BE2C (cell line): ENCODE measurements around the gene GRPEL2.
"Not testable (repeated sequence)": the region's sequence is repeated elsewhere in the genome, so short reads cannot be mapped to it uniquely, and the experiment has no call there.

Experiments used
- DNase-seq: peaks from one replicate; pipeline ENCODE4 v3.0.0-alpha.2; 2020
- H3K27me3 ChIP-seq: fragments of 250-450 bp; sonication (Bioruptor Pico); 2 replicates; pipeline ENCODE4 v1.5.1; 2020; ENCODE audit warnings: mild to moderate bottlenecking
- H3K36me3 ChIP-seq: fragments of 250-450 bp; sonication (Bioruptor Pico); 2 replicates; pipeline ENCODE4 v1.5.1; 2020; ENCODE audit warnings: mild to moderate bottlenecking
- H3K4me1 ChIP-seq: fragments of 250-450 bp; sonication (Bioruptor Pico); 2 replicates; pipeline ENCODE4 v1.5.1; 2020
- H3K4me3 ChIP-seq: 2 replicates; pipeline ENCODE4 v1.5.1; 2011; ENCODE audit warnings: low read depth, low read length
- H3K9me3 ChIP-seq: fragments of 250-450 bp; sonication (Bioruptor Pico); 2 replicates; pipeline ENCODE4 v1.5.1; 2020
- CTCF ChIP-seq: IDR thresholded peaks from 2 replicates; pipeline ENCODE4 v1.5.1; 2012; ENCODE audit warnings: mild to moderate bottlenecking, low read depth, low read length

Gene GRPEL2

GRCh38 chr5:149388498-149389190 lies 43.3 kb downstream of the GRPEL2 start:
- Histone ChIP-seq H3K27me3 (no peaks in the 10 kb centered on the region), H3K9me3 (no peaks in the 10 kb centered on the region), H3K4me1 (peaks cover 20% of the 10 kb centered on the region), H3K36me3 (no peaks in the 10 kb centered on the region), H3K4me3 (no peak overlapping the region)
- no peak for TF ChIP-seq CTCF
- DNase-seq, result no peak

GRCh38 chr5:149389552-149390495 lies 44.5 kb downstream of the GRPEL2 start:
- Histone ChIP-seq H3K27me3 (no peaks in the 10 kb centered on the region), H3K4me1 (peaks cover 20% of the 10 kb centered on the region), H3K9me3 (no peaks in the 10 kb centered on the region), H3K36me3 (no peaks in the 10 kb centered on the region), H3K4me3 (no peak overlapping the region)
- no peak for TF ChIP-seq CTCF
- DNase-seq, result peak; percentile 54

- not testable (repeated sequence) for H3K9me3 ChIP-seq, H3K4me3 ChIP-seq, DNase-seq
These were observed 45.8 kb downstream of the GRPEL2 start for GRCh38 chr5:149391076-149391475.

GRCh38 chr5:149391524-149391923 lies 46.2 kb downstream of the GRPEL2 start:
- Histone ChIP-seq H3K4me1 (peaks cover 6% of the 10 kb centered on the region), H3K9me3 (no peaks in the 10 kb centered on the region), H3K4me3 (no peak overlapping the region), H3K27me3 (no peaks in the 10 kb centered on the region), H3K36me3 (no peaks in the 10 kb centered on the region)
- no peak for TF ChIP-seq CTCF
- DNase-seq, result no peak

More at GRCh38 chr5:149391076-149391475, 45.8 kb downstream of the GRPEL2 start:
- H3K27me3 ChIP-seq, H3K36me3 ChIP-seq, H3K4me1 ChIP-seq: not testable (repeated sequence)

GRCh38 chr5:149392718-149393117 lies 47.4 kb downstream of the GRPEL2 start:
- Histone ChIP-seq H3K27me3 (no peaks in the 10 kb centered on the region), H3K9me3 (no peaks in the 10 kb centered on the region), H3K4me1 (peaks cover 6% of the 10 kb centered on the region), H3K36me3 (no peaks in the 10 kb centered on the region), H3K4me3 (no peak overlapping the region)
- no peak for DNase-seq
- TF ChIP-seq CTCF, result no peak

GRCh38 chr5:149394996-149395395 lies 49.7 kb downstream of the GRPEL2 start:
- not testable (repeated sequence) for H3K36me3 ChIP-seq

GRCh38 chr5:149397530-149397929 lies 52.2 kb downstream of the GRPEL2 start:
- H3K36me3 ChIP-seq, result no peaks in the 10 kb centered on the region
- H3K4me1 ChIP-seq, result peaks cover 18% of the 10 kb centered on the region
- no peaks in the 10 kb centered on the region for H3K27me3 ChIP-seq
- H3K9me3 ChIP-seq, result no peaks in the 10 kb centered on the region
- DNase-seq, result no peak
- H3K4me3 ChIP-seq, result no peak overlapping the region
- TF ChIP-seq CTCF, result no peak

More at GRCh38 chr5:149394996-149395395, 49.7 kb downstream of the GRPEL2 start:
- DNase-seq, H3K9me3 ChIP-seq, H3K4me3 ChIP-seq, H3K27me3 ChIP-seq: not testable (repeated sequence)
- peaks cover 11% of the 10 kb centered on the region for H3K4me1 ChIP-seq

GRCh38 chr5:149398747-149399266 lies 53.5 kb downstream of the GRPEL2 start:
- not testable (repeated sequence) for H3K27me3 ChIP-seq, H3K4me3 ChIP-seq, DNase-seq, H3K36me3 ChIP-seq, H3K9me3 ChIP-seq
- peaks cover 18% of the 10 kb centered on the region for H3K4me1 ChIP-seq
